GM19467 (cell line): ENCODE measurements around the gene OXCT1.
A peak's percentile ranks its signal among the peaks of the same experiment; 100 is the strongest.
"Not testable (repeated sequence)": the region's sequence is repeated elsewhere in the genome, so short reads cannot be mapped to it uniquely, and the experiment has no call there.

Experiments
- ATAC-seq: cut with Tn5 transposase; IDR thresholded peaks from one replicate; pipeline ENCODE4 v1.9.1; 2021; ENCODE audit warnings: mild to moderate bottlenecking, moderate library complexity; ENCODE audit not compliant: unreplicated experiment

The OXCT1 gene

GRCh38 chr5:41831155-41831554, 39.1 kb downstream of the OXCT1 start:
- peak; percentile 67 for ATAC-seq

DNA sequence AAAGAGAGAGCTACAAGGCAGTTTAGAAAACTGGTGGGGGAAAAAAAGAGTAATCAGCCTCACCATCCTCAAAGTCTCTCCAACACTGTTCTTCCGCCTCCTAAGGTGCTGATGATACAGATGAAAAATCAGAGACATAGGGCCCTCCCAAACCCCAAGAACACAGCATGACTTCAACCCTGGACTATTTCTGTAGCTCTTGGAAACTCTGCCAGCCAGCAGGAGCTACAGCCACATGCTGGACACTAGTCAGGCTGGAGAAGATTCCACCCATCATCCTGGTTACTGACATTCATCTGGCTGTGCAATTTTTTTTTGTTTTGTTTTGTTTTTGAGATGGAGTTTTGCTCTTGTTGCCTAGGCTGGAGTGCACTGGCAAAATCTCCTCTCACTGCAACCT, 42.4 kb downstream of the OXCT1 start:
- no peak for ATAC-seq

- ATAC-seq: no peak
Observed at GRCh38 chr5:41822036-41822435, 48.2 kb downstream of the OXCT1 start.

DNA sequence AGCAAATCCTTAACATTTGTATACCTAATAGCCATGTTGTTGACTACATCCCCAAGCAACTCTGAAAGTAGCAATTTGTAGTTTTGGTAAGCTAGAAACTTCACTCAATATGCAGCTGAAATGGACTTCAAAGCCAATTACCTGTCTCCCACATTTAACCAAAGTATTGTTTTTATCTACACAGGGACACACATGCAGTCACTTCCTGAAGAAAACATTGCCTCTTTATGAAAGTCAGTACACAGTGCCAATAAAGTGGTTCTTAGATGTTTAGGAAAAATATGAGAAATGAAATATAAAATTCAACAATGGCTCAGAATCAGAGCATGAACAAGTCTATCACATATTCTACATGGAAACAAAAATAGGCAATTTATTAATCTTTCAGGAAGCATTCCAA, 49.2 kb downstream of the OXCT1 start:
- no peak for ATAC-seq

- ATAC-seq: no peak
Observed at GRCh38 chr5:41820150-41820549, 50.1 kb downstream of the OXCT1 start.

- ATAC-seq: no peak
Observed at GRCh38 chr5:41817625-41818301, 52.5 kb downstream of the OXCT1 start.

DNA sequence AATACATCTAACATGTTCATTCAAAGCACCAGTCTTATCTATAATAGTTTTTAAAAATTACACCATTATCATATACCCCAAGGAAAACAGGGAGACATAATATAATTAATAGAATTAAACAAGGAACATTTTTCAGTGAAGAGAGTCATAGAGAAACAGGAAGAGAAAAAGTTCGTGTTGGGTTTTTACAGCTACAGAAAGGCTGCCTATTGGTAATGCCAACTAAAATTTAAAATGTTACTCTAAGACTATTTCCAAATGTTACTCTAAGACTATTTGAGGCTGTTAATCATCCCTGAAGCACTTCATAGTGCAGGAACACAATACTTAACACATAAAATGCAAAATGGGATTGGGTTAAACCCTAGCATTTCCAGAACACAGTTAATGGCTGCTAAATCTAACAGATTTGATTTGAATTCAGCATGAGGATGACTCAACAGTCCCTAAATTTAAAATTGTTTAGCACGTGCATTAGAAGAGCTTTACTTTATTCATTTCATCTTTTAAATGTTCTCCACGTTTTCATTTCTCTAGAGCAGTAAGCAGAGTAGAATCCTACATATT, 54.5 kb downstream of the OXCT1 start:
- ATAC-seq: no peak

DNA sequence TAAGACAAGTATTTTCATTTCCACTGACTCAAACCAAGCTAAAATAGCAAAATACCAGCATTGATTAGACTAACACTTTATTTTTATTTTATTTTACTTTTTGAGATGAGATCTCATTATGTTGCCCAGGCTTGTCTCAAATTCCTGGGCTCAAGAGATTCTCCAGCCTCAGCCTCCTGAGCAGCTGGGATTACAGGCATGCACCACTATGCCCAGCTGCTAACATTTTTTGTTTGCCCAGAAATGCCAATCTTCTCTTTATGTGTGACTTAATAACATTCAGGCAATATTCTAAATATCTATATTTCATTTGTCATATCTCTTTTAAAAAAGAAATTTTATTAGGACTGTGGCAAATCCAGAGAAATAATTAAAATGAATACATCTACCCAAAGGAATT, 55.0 kb downstream of the OXCT1 start:
- ATAC-seq: no peak

GRCh38 chr5:41814306-41814705, 55.9 kb downstream of the OXCT1 start:
- not testable (repeated sequence) for ATAC-seq

- ATAC-seq: no peak
Observed at GRCh38 chr5:41812156-41812555, 58.1 kb downstream of the OXCT1 start.

GRCh38 chr5:41809128-41809527, 61.1 kb downstream of the OXCT1 start:
- no peak for ATAC-seq

DNA sequence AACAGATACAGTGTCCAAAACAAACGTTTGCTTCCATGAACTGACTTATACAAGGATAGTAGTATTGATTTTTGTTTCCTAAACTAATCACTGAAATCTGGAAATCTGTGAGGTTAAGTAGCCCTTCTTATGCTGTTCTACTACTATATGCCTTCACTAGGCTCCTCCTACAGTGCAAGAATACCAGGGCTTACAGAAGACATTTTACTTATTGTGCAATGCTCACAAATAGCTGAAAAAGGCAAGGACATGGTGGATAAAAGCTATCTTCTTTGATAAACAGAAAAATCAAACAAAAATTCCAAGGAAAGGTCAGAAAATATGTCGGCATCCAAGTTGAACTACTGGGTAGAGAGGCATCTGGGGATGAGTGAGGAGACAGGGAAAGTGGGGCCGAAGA, 61.9 kb downstream of the OXCT1 start:
- no peak for ATAC-seq

DNA sequence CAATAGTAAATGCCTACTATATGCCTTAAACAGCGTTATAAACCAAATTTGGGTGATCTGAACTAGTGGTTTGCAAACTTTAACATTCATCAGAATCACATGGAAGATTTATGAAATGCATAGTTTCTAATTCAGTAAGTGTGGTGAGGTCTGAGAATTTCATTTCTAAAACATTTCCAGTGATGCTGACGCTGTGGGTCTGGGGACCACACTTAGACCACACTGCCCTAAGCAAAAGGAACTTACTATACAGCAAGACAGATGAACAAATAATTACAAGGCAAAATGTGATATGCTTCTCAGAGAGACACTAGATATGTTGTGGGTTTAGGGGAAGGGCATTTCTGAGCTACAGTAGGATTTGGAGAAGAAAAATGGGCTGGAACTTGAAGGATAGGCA, 72.6 kb downstream of the OXCT1 start:
- ATAC-seq: no peak

- ATAC-seq: no peak
Observed at GRCh38 chr5:41796061-41796460, 74.2 kb downstream of the OXCT1 start.

DNA sequence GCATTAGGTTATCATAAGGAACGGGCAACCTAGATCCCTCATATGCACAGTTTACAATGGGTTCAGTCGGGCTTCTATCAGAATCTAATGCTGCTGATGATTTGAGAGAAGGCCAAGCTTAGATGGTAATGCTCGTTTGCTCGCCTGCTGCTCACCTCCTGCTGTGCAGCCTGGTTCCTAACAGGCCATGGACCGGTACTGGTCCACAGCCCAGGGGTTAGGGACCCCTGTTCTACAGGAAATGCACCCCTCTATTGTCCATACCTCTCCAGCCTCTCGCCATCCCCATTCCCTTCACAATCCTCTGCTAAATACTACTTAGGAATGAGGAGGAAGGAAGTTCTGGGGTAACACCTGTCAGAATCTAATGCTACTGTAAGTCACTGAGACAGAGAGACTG, 75.1 kb downstream of the OXCT1 start:
- ATAC-seq: no peak

DNA sequence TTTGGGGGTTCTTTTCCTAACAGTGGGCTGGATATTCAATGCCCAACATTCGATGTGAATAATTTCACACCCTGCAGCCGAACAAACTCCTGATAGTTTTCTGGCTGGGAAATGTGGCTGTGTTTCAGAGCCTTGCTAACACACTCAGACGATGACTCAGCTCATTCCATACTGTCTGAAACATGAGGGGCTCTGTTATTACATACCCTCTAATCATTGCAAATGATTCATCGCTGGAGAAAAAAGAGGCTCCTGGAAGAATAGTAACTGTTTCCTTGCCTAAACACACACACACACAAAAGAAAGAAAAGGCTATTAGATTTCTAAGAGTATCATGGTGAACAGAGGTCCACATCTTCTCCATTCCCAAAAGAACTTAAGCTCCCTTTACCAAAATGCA, 75.8 kb downstream of the OXCT1 start:
- ATAC-seq: no peak

DNA sequence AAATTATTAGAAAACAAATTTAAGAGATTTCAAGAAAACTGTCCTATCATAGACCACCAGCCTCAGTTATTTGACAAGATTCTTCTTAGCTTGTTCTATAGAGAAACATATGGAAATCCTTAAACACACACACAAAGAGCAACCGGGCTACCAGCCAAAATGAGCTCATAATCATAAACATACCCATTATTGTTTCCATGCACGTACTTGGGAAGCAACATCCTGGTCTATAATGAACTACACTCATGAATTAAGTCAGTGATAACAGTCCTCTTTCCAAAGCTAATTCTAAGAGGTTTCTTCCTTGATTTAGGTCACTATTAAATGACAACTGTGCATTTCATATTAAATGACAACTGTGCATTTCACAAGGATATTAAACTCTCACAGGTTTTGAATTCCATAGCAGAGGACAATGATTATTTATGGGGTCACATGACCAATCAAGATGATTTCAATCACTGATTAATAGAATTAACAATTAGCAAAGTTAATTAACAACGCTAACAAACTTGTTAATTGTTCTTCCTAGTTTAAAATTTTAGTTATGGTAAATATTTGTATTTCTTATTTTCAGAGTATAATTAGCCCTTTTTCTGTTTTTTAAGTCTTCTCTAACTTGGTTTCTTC, 77.0 kb downstream of the OXCT1 start:
- no peak for ATAC-seq

GRCh38 chr5:41790038-41790776, 80.0 kb downstream of the OXCT1 start:
- ATAC-seq: no peak

- no peak for ATAC-seq
Observed at GRCh38 chr5:41789434-41789833, 80.8 kb downstream of the OXCT1 start.

DNA sequence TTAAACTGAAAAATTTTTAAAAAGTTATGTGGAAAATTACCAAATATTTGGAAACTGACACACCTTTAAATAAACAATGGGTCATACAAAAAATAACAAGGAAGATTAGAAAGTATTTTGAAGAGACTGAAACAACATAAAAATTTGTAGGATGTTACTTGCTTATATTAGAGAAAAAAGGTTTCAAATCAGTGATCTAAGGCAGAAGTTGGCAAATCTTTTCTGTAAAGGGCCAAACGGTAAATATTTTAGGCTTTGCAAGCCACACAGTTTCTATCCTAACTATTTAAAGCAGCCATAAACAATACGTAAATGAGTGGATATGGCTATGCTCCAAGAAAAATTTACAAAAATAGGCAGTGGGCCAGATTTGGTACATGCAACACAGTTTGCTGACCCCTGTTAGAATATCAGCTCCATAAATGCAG, 81.3 kb downstream of the OXCT1 start:
- no peak for ATAC-seq

- ATAC-seq: no peak
Observed at GRCh38 chr5:41787265-41787664, 83.0 kb downstream of the OXCT1 start.

DNA sequence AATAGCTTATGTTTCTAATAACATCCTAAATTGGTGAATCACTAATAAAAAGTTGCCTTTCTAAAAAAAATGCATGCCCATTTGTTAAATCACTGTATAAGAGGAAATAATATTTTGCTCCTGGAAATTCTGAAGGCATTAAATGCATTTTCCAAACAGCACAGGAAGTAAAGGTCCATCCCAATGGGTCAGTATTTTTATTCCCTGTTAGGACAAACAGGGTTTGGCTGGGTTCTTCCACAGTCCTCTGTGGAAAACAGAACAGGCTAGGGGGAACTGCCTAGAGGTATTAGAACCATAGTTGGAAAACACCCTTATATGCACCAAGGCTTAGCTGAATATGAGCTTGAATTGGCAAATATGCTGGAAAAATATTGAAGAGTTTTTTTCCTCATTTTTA, 85.2 kb downstream of the OXCT1 start:
- no peak for ATAC-seq
